ENCODE results near the gene NHLRC2. TPM values are rescaled to one million over a fixed set of nuclear protein-coding genes. Genes with fewer than 3 reads are reported as not detected.
"Not testable (repeated sequence)": the region's sequence is repeated elsewhere in the genome, so short reads cannot be mapped to it uniquely, and the experiment has no call there.

NHLRC2 gene
- total and polyA plus RNA-seq, 2 donors (not counting 3 experiments of a cell fraction or from before 2014, with no cell fraction given): 5.2 to 28.2 TPM

- BruUV-seq (replicated peaks): no TSS peak
- H4K20me1 ChIP-seq (replicated peaks; ENCODE audit: control insufficient read depth, extremely low read depth, insufficient read depth, low read length): no peaks in the 10 kb centered on the region
- no peak overlapping the region for H3K4me2 ChIP-seq (ENCODE audit: insufficient read depth, low read length)
- H3K9me1 ChIP-seq (replicated peaks; ENCODE audit: control insufficient read depth, extremely low read depth, insufficient read depth, low read length): no peaks in the 10 kb centered on the region
- H3K27me3 ChIP-seq (ENCODE audit: control insufficient read depth in 2 of 2, insufficient read depth in 2 of 2, low read length in 2 of 2): no peaks in the 10 kb centered on the region
- dilution Hi-C loops (cut with MboI; ENCODE audit: extremely low pct_ligation_motif_present, low sequenced_read_pairs): no loop called here
- DNase-seq (ENCODE audit: low read depth, low spot score) (peak; percentile 4), FAIRE-seq (no peak)
- H3K9me3 ChIP-seq (replicated peaks; ENCODE audit: control insufficient read depth, insufficient read depth, low read length): no peaks in the 10 kb centered on the region
- CTCF ChIA-PET: interaction anchor here (1.2 kb wide), 1 partner anchor 9 kb away, joined by 4 read pairs; no protein-coding TSS in a partner anchor
- H3K4me3 ChIP-seq (replicated peaks in 1 of 3; ENCODE audit: insufficient read depth in 1 of 3, low read depth in 1 of 3, low read length in 3 of 3): no peak overlapping the region
- no peak overlapping the region for H3K27ac ChIP-seq (ENCODE audit: insufficient read depth, low read depth, low read length)
- no peak overlapping the region for H3K9ac ChIP-seq (replicated peaks; ENCODE audit: extremely low read depth, insufficient read depth, low read length)
- H3K79me2 ChIP-seq (ENCODE audit: control insufficient read depth, insufficient read depth, low read length): no peaks in the 10 kb centered on the region
- intact Hi-C loops (cut with micrococcal nuclease): no loop called here
- no peaks in the 10 kb centered on the region for H3K36me3 ChIP-seq (ENCODE audit: control insufficient read depth in 2 of 2, extremely low read depth in 1 of 2, insufficient read depth in 2 of 2, low read length in 2 of 2)
- H3K4me1 ChIP-seq (ENCODE audit: control insufficient read depth, extremely low read depth, insufficient read depth, low read length): no peaks in the 10 kb centered on the region
- H2AFZ ChIP-seq (ENCODE audit: low read depth, low read length): no peak overlapping the region
- POLR2A ChIA-PET: no interaction called here
- TF ChIP-seq MYC (IDR thresholded peaks at IDR 0.05; ENCODE audit: low read depth, low read length) (no peak), EZH2 (IDR thresholded peaks at IDR 0.05; ENCODE audit: borderline replicate concordance, low read depth, low read length, severe bottlenecking) (no peak), POLR2A (IDR thresholded peaks at IDR 0.05; ENCODE audit: low read depth, low read length) (no peak), CTCF (IDR thresholded peaks at IDR 0.05; ENCODE audit: extremely low read depth in 1 of 2, insufficient read depth in 1 of 2, low read depth in 1 of 2, low read length in 2 of 2) (peak in 1 of 2 donors; percentile 40)
Measured at GRCh38 chr10:113820507-113820906, 34.0 kb upstream of the NHLRC2 start.

GRCh38 chr10:113821306-113821705 is 33.2 kb upstream of the NHLRC2 start:
- dilution Hi-C loops (cut with MboI; ENCODE audit: extremely low pct_ligation_motif_present, low sequenced_read_pairs); intact Hi-C loops (cut with micrococcal nuclease): not testable (repeated sequence)

More at GRCh38 chr10:113821306-113821705, 33.2 kb upstream of the NHLRC2 start:
- BruUV-seq (replicated peaks); H3K27me3 ChIP-seq (ENCODE audit: control insufficient read depth in 2 of 2, insufficient read depth in 2 of 2, low read length in 2 of 2); H3K27ac ChIP-seq (ENCODE audit: insufficient read depth, low read depth, low read length); H4K20me1 ChIP-seq (replicated peaks; ENCODE audit: control insufficient read depth, extremely low read depth, insufficient read depth, low read length); H2AFZ ChIP-seq (ENCODE audit: low read depth, low read length); H3K9me3 ChIP-seq (replicated peaks; ENCODE audit: control insufficient read depth, insufficient read depth, low read length); H3K79me2 ChIP-seq (ENCODE audit: control insufficient read depth, insufficient read depth, low read length); H3K4me1 ChIP-seq (ENCODE audit: control insufficient read depth, extremely low read depth, insufficient read depth, low read length); POLR2A ChIA-PET; H3K36me3 ChIP-seq (ENCODE audit: control insufficient read depth in 2 of 2, extremely low read depth in 1 of 2, insufficient read depth in 2 of 2, low read length in 2 of 2); DNase-seq (ENCODE audit: low read depth, low spot score); H3K9ac ChIP-seq (replicated peaks; ENCODE audit: extremely low read depth, insufficient read depth, low read length); H3K4me2 ChIP-seq (ENCODE audit: insufficient read depth, low read length); H3K4me3 ChIP-seq (replicated peaks in 1 of 3; ENCODE audit: insufficient read depth in 1 of 3, low read depth in 1 of 3, low read length in 3 of 3); H3K9me1 ChIP-seq (replicated peaks; ENCODE audit: control insufficient read depth, extremely low read depth, insufficient read depth, low read length); FAIRE-seq: not testable (repeated sequence)
- CTCF ChIA-PET: interaction anchor here (0.8 to 1.2 kb wide), 2 partner anchors 9 to 20 kb away, joined by 3 to 4 read pairs; no protein-coding TSS in a partner anchor

All from endothelial cell of umbilical vein (primary cell).